GM19372 (cell line): Measurements from ENCODE around the gene DPM2.

Source experiments
- ATAC-seq: cut with Tn5 transposase; IDR thresholded peaks from one replicate; pipeline ENCODE4 v1.9.1; 2021; ENCODE audit warnings: mild to moderate bottlenecking, low read depth, moderate library complexity; ENCODE audit not compliant: unreplicated experiment

Gene DPM2

GRCh38 chr9:127958728-127959127, 21.1 kb upstream of the DPM2 start:
- no peak for ATAC-seq

GRCh38 chr9:127955294-127956015, 17.8 kb upstream of the DPM2 start:
- no peak for ATAC-seq

- ATAC-seq: no peak
Observed at GRCh38 chr9:127954831-127955293, 17.2 kb upstream of the DPM2 start.

- no peak for ATAC-seq
Observed at GRCh38 chr9:127953768-127954505, 16.3 kb upstream of the DPM2 start.

- ATAC-seq: no peak
Observed at GRCh38 chr9:127953154-127953553, 15.5 kb upstream of the DPM2 start.

GRCh38 chr9:127950513-127951289, 13.0 kb upstream of the DPM2 start:
- no peak for ATAC-seq

- ATAC-seq: no peak
Observed at GRCh38 chr9:127949827-127950512, 12.3 kb upstream of the DPM2 start.

- no peak for ATAC-seq
Observed at GRCh38 chr9:127947841-127948710, 10.4 kb upstream of the DPM2 start.

GRCh38 chr9:127946728-127947127, 9.1 kb upstream of the DPM2 start:
- ATAC-seq: no peak

- no peak for ATAC-seq
Observed at GRCh38 chr9:127945942-127946341, 8.3 kb upstream of the DPM2 start.

GRCh38 chr9:127945338-127945737, 7.7 kb upstream of the DPM2 start:
- ATAC-seq: no peak

GRCh38 chr9:127944586-127945218, 7.0 kb upstream of the DPM2 start:
- ATAC-seq: no peak

GRCh38 chr9:127943731-127944144, 6.1 kb upstream of the DPM2 start:
- ATAC-seq: no peak

GRCh38 chr9:127943011-127943662, 5.5 kb upstream of the DPM2 start:
- no peak for ATAC-seq

GRCh38 chr9:127942216-127943010, 4.8 kb upstream of the DPM2 start:
- ATAC-seq: no peak

- no peak for ATAC-seq
Observed at GRCh38 chr9:127941961-127942215, 4.2 kb upstream of the DPM2 start.

- ATAC-seq: no peak
Observed at GRCh38 chr9:127941062-127941960, 3.7 kb upstream of the DPM2 start.
